Heart left ventricle (tissue), 13 donors: ENCODE measurements around the gene MICOS13.

Experiments
- CTCF ChIP-seq, 12 donors: fragments of 200-600 bp; sonication (generic) in 4 of 12; IDR thresholded peaks; one replicate each; pipeline versions ENCODE4 v1.5.0 to v1.8.0; 2018 to 2022; ENCODE audit warnings: antibody characterized with exemption in 12 of 12, mild to moderate bottlenecking in 5 of 12
- POLR2A ChIP-seq, 2 donors: fragments of 450-650 bp; IDR thresholded peaks; one replicate each; pipeline ENCODE4 v1.6.1; 2017; ENCODE audit warnings: antibody characterized with exemption in 2 of 2, mild to moderate bottlenecking in 2 of 2, moderate library complexity in 2 of 2
- donor health status: ischemic (EF 13 %, LVEDD 7.1; RV severe dilation, severe dysfunction).
- donor health status: DM: no; HTN: yes; CAD: no.
- donor health status: DM: no; HTN: no; CAD: no.
- donor health status: ischemic (EF 25% LVEDD 6.9; RV normal size, moderate dysfunction).
- donor health status: ischemic (EF 25% LVEDD 5.7; RV mildly dilated, moderate dysfunction).
- donor health status: ischemic (EF 35%, LVEDD 5.7; RV mildly dilated, moderate dysfunction).
- donor health status: nonischemic (EF 11% LVEDD 7.7; RV severe dilation, severe dysfunction).
- donor health status: DM: yes; HTN: yes; CAD: no.
- donor health status: PGD.
- donor health status: ischemic (EF 29% LVEDD 5.4; RV normal size, mild dysfunction).
- donor health status: nonischemic (EF 23%, LVEDD 6.1; RV moderate dilation, normal function).

- no peak for TF ChIP-seq CTCF (IDR thresholded peaks at IDR 0.05)
- TF ChIP-seq POLR2A (IDR thresholded peaks at IDR 0.05): no peak
Measured at GRCh38 chr19:5637971-5638370, 42.3 kb downstream of the MICOS13 start.
